WTC11 (cell line): Measurements from ENCODE around the gene GEMIN2. TPM values are rescaled to one million over a fixed set of nuclear protein-coding genes. Genes with fewer than 3 reads are reported as not detected.

Experiments used
- ATAC-seq: fragments of 200-7000 bp; cut with Tn5 transposase; 2 replicates; pipeline ENCODE4 v1.10.0; 2021; ENCODE audit warnings: mild to moderate bottlenecking, moderate library complexity
- CTCF ChIA-PET: fragments of 300-600 bp; sonication (Branson Sonifier 250); formaldehyde crosslinking; loops from one replicate; lab custom pipeline; 2021; ENCODE audit warnings: antibody characterized with exemption; lab: Charles Lee
- POLR2A ChIA-PET: fragments of 350-600 bp; sonication (Branson Sonifier 250); formaldehyde crosslinking; loops from one replicate; lab custom pipeline; 2021; ENCODE audit warnings: antibody characterized with exemption; lab: Charles Lee
- DNase-seq: peaks from one replicate; pipeline ENCODE4 v3.0.0; 2021; ENCODE audit warnings: low spot score
- H3K27ac Mint-ChIP-seq: 2 replicates; pipeline ENCODE4 v1.8.0; 2021; ENCODE audit warnings: mixed read lengths
- H3K27me3 Mint-ChIP-seq: 2 replicates; pipeline ENCODE4 v1.8.0; 2021; ENCODE audit warnings: low read depth, mild to moderate bottlenecking, moderate library complexity, mixed read lengths
- H3K36me3 Mint-ChIP-seq: 2 replicates; pipeline ENCODE4 v1.8.0; 2021; ENCODE audit warnings: mixed read lengths
- H3K4me1 Mint-ChIP-seq: 2 replicates; pipeline ENCODE4 v1.8.0; 2022; ENCODE audit warnings: mixed read lengths
- H3K4me3 Mint-ChIP-seq: 2 replicates; pipeline ENCODE4 v1.8.0; 2021; ENCODE audit warnings: mild to moderate bottlenecking, moderate library complexity, mixed read lengths
- H3K9me3 Mint-ChIP-seq: 2 replicates; pipeline ENCODE4 v1.8.0; 2021; ENCODE audit warnings: mixed read lengths
- AR ChIP-seq: fragments of 250-450 bp; sonication (Bioruptor Pico); IDR thresholded peaks from 2 replicates; pipeline ENCODE4 v1.9.0; 2021; ENCODE audit warnings: mild to moderate bottlenecking
- ATF1 ChIP-seq: sonication (generic); formaldehyde crosslinking; IDR thresholded peaks from 2 replicates; pipeline ENCODE4 v1.8.1; 2023; ENCODE audit warnings: mild to moderate bottlenecking, moderate library complexity, missing genetic modification reagents
- CBFB ChIP-seq: sonication (generic); formaldehyde crosslinking; IDR thresholded peaks from 2 replicates; pipeline ENCODE4 v1.8.1; 2022; ENCODE audit warnings: mild to moderate bottlenecking, low read depth, missing genetic modification reagents
- CTCF ChIP-seq: fragments of 200-600 bp; IDR thresholded peaks from 2 replicates; pipeline ENCODE4 v1.8.0; 2022; ENCODE audit warnings: antibody characterized with exemption
- E2F4 ChIP-seq: sonication (generic); formaldehyde crosslinking; IDR thresholded peaks from 2 replicates; pipeline ENCODE4 v1.8.1; 2022; ENCODE audit warnings: low read depth, mild to moderate bottlenecking, moderate library complexity, missing genetic modification reagents, borderline replicate concordance
- E2F5 ChIP-seq: sonication (generic); formaldehyde crosslinking; IDR thresholded peaks from 2 replicates; pipeline ENCODE4 v1.8.1; 2022; ENCODE audit warnings: mild to moderate bottlenecking, moderate library complexity, missing genetic modification reagents
- FOXP1 ChIP-seq: sonication (generic); formaldehyde crosslinking; IDR thresholded peaks from 2 replicates; pipeline ENCODE4 v1.8.0; 2022; ENCODE audit warnings: missing genetic modification reagents, mild to moderate bottlenecking, moderate library complexity, borderline replicate concordance
- IRF1 ChIP-seq: sonication (generic); formaldehyde crosslinking; IDR thresholded peaks from 2 replicates; pipeline ENCODE4 v1.8.0; 2023; ENCODE audit warnings: missing genetic modification reagents
- MYBL2 ChIP-seq: sonication (generic); formaldehyde crosslinking; IDR thresholded peaks from 2 replicates; pipeline ENCODE4 v1.8.1; 2023; ENCODE audit warnings: mild to moderate bottlenecking, moderate library complexity, missing genetic modification reagents
- NFYB ChIP-seq: sonication (generic); formaldehyde crosslinking; conservative IDR thresholded peaks from 2 replicates; pipeline ENCODE4 v1.8.0; 2022; ENCODE audit warnings: low read depth, missing genetic modification reagents
- NR1H2 ChIP-seq: sonication (generic); formaldehyde crosslinking; IDR thresholded peaks from 2 replicates; pipeline ENCODE4 v1.9.0; 2021; ENCODE audit warnings: mild to moderate bottlenecking, moderate library complexity, missing genetic modification reagents
- RORB ChIP-seq: fragments of 250-450 bp; sonication (Bioruptor Pico); IDR thresholded peaks from 2 replicates; pipeline ENCODE4 v1.9.0; 2021; ENCODE audit warnings: mild to moderate bottlenecking
- TEAD1 ChIP-seq: sonication (generic); formaldehyde crosslinking; IDR thresholded peaks from 2 replicates; pipeline ENCODE4 v1.8.0; 2022; ENCODE audit warnings: mild to moderate bottlenecking, missing genetic modification reagents
- USF1 ChIP-seq: sonication (generic); formaldehyde crosslinking; IDR thresholded peaks from 2 replicates; pipeline ENCODE4 v1.8.0; 2022; ENCODE audit warnings: mild to moderate bottlenecking, missing genetic modification reagents
- ZBTB21 ChIP-seq: sonication (generic); formaldehyde crosslinking; IDR thresholded peaks from 2 replicates; pipeline ENCODE4 v1.8.1; 2023; ENCODE audit warnings: mild to moderate bottlenecking, missing genetic modification reagents, borderline replicate concordance
- ZNF281 ChIP-seq: sonication (generic); formaldehyde crosslinking; IDR thresholded peaks from 2 replicates; pipeline ENCODE4 v1.8.0; 2023; ENCODE audit warnings: mild to moderate bottlenecking, missing genetic modification reagents
- ZNF396 ChIP-seq: fragments of 250-450 bp; sonication (Bioruptor Pico); IDR thresholded peaks from 2 replicates; pipeline ENCODE4 v1.8.0; 2021; ENCODE audit warnings: mild to moderate bottlenecking, moderate library complexity, borderline replicate concordance
- ZNF425 ChIP-seq: fragments of 250-450 bp; sonication (Bioruptor Pico); conservative IDR thresholded peaks from 2 replicates; pipeline ENCODE4 v1.9.0; 2021; ENCODE audit warnings: mild to moderate bottlenecking
- total RNA-seq: library from RNA; stranded (reverse); gene quantifications from 3 replicates; pipeline ENCODE4 v1.2.3, GENCODE V29; 2021

The GEMIN2 gene
- total RNA-seq, 1 experiment from 2014 or later = 27.1 TPM

- DNase-seq (no peak), ATAC-seq (no peak)
- Mint-ChIP-seq H3K27ac (no peak overlapping the region), H3K9me3 (no peaks in the 10 kb centered on the region), H3K27me3 (no peaks in the 10 kb centered on the region), H3K4me1 (no peaks in the 10 kb centered on the region), H3K4me3 (no peak overlapping the region), H3K36me3 (peaks cover 7% of the 10 kb centered on the region)
- TF ChIP-seq TEAD1 (CRISPR knock-in tag) (no peak), USF1 (CRISPR knock-in tag) (no peak), ATF1 (no peak), RORB (CRISPR knock-in tag) (no peak), CBFB (CRISPR knock-in tag) (no peak), ZNF396 (no peak), CTCF (no peak), MYBL2 (CRISPR knock-in tag) (no peak), E2F5 (CRISPR knock-in tag) (no peak), ZBTB21 (no peak), ZNF425 (CRISPR knock-in tag) (no peak), NFYB (no peak)
- POLR2A ChIA-PET = no interaction called here
- CTCF ChIA-PET = no interaction called here
These were observed 43.4 kb downstream of the GEMIN2 start for GRCh38 chr14:39157491-39157890.

- Mint-ChIP-seq H3K4me3 (no peak overlapping the region), H3K27me3 (no peaks in the 10 kb centered on the region), H3K4me1 (no peaks in the 10 kb centered on the region), H3K9me3 (no peaks in the 10 kb centered on the region), H3K36me3 (peaks cover 8% of the 10 kb centered on the region), H3K27ac (no peak overlapping the region)
- ATAC-seq = no peak
- POLR2A ChIA-PET = interaction anchor here (1.5 kb wide), 1 partner anchor 12 kb away, joined by 5 read pairs; the partner anchor contains the start of gene TRAPPC6B
- no peak for DNase-seq
- CTCF ChIA-PET = no interaction called here
- TF ChIP-seq NR1H2 (CRISPR knock-in tag) (no peak), FOXP1 (CRISPR knock-in tag) (no peak), CBFB (CRISPR knock-in tag) (no peak), E2F4 (CRISPR knock-in tag) (no peak), ATF1 (no peak), E2F5 (CRISPR knock-in tag) (no peak), AR (CRISPR knock-in tag) (no peak), ZNF281 (CRISPR knock-in tag) (no peak), IRF1 (CRISPR knock-in tag) (no peak)
These were observed 44.2 kb downstream of the GEMIN2 start for GRCh38 chr14:39158222-39158858.
